CD14-positive monocyte (primary cell): ENCODE data around the gene LRP1B. TPM values are rescaled to one million over a fixed set of nuclear protein-coding genes. Genes with fewer than 3 reads are reported as not detected.

Source experiments
- DNase-seq, 3 donors: peaks; one replicate each; pipeline ENCODE4 v3.0.0-alpha.2; 2011 to 2022
- H2AFZ ChIP-seq: 2 replicates; pipeline ENCODE4 v1.6.0; 2012; ENCODE audit warnings: mild to moderate bottlenecking, low read depth, low read length, inconsistent platforms; ENCODE audit not compliant: insufficient read depth, poor library complexity, severe bottlenecking
- H3K27ac ChIP-seq, 2 donors: 1 replicate in 1 of 2; 2 replicates in 1 of 2; pipeline ENCODE4 v1.5.1; 2012 to 2013; ENCODE audit warnings: low read length in 2 of 2, control low read depth in 1 of 2, inconsistent platforms in 1 of 2, low read depth in 1 of 2, mild to moderate bottlenecking in 1 of 2
- H3K27me3 ChIP-seq, 2 donors: one replicate each; pipeline versions ENCODE4 v1.6.0 to v1.6.1; 2011 to 2013; ENCODE audit warnings: low read length in 2 of 2; ENCODE audit not compliant: control insufficient read depth in 2 of 2, insufficient read depth in 2 of 2
- H3K36me3 ChIP-seq, 2 donors: replicated peaks in 1 of 2; 1 replicate in 1 of 2; 2 replicates in 1 of 2; pipeline versions ENCODE4 v1.5.1 to v1.6.1; 2012 to 2013; ENCODE audit warnings: low read length in 2 of 2, control low read depth in 1 of 2, inconsistent platforms in 1 of 2, mild to moderate bottlenecking in 1 of 2; ENCODE audit not compliant: insufficient read depth in 2 of 2, control insufficient read depth in 1 of 2
- H3K4me1 ChIP-seq, 2 donors: 1 replicate in 1 of 2; 2 replicates in 1 of 2; pipeline versions ENCODE4 v1.5.1 to v1.6.1; 2012 to 2013; ENCODE audit warnings: low read length in 2 of 2, control low read depth in 1 of 2, inconsistent platforms in 1 of 2, mild to moderate bottlenecking in 1 of 2, moderate library complexity in 1 of 2; ENCODE audit not compliant: insufficient read depth in 2 of 2, control insufficient read depth in 1 of 2
- H3K4me2 ChIP-seq: replicated peaks from 2 replicates; pipeline ENCODE3; 2012; ENCODE audit warnings: low read length, moderate library complexity, mild to moderate bottlenecking; ENCODE audit not compliant: poor library complexity, severe bottlenecking; ENCODE audit errors: extremely low read depth
- H3K4me3 ChIP-seq, 3 experiments: fragments of 200-600 bp in 1 of 3; sonication (generic) in 1 of 3; replicated peaks in 1 of 3; 1 replicate in 2 of 3; 2 replicates in 1 of 3; pipeline ENCODE4 v1.5.1; 2011 to 2013; ENCODE audit warnings: low read length in 3 of 3, mild to moderate bottlenecking in 3 of 3, control low read depth in 2 of 3, low read depth in 2 of 3, inconsistent platforms in 1 of 3, moderate library complexity in 1 of 3
- H3K79me2 ChIP-seq: 2 replicates; pipeline ENCODE4 v1.6.0; 2012; ENCODE audit warnings: mild to moderate bottlenecking, control low read depth, inconsistent platforms, low read length, moderate library complexity; ENCODE audit not compliant: insufficient read depth
- H3K9ac ChIP-seq: 2 replicates; pipeline ENCODE4 v1.6.0; 2017; ENCODE audit warnings: low read length, mild to moderate bottlenecking; ENCODE audit not compliant: insufficient read depth, poor library complexity, severe bottlenecking
- H3K9me3 ChIP-seq, 2 donors: replicated peaks in 1 of 2; 1 replicate in 1 of 2; 2 replicates in 1 of 2; pipeline versions ENCODE4 v1.5.1 to v1.6.1; 2012 to 2013; ENCODE audit warnings: low read length in 2 of 2, control low read depth in 1 of 2; ENCODE audit not compliant: control insufficient read depth in 1 of 2, insufficient read depth in 1 of 2
- H4K20me1 ChIP-seq: 2 replicates; pipeline ENCODE4 v1.6.0; 2012; ENCODE audit warnings: mild to moderate bottlenecking, low read length, control low read depth, moderate library complexity; ENCODE audit not compliant: insufficient read depth
- H3K27ac Mint-ChIP-seq, 7 donors: one replicate each; pipeline ENCODE4 v1.8.0; 2020; ENCODE audit warnings: mild to moderate bottlenecking in 7 of 7, mixed read lengths in 7 of 7, moderate library complexity in 6 of 7, inconsistent platforms in 2 of 7
- H3K27me3 Mint-ChIP-seq, 3 donors: one replicate each; pipeline ENCODE4 v1.8.0; 2021 to 2022; ENCODE audit warnings: low read depth in 3 of 3, mild to moderate bottlenecking in 3 of 3, mixed read lengths in 3 of 3, moderate library complexity in 3 of 3, inconsistent platforms in 1 of 3
- H3K36me3 Mint-ChIP-seq, 2 donors: one replicate each; pipeline ENCODE4 v1.8.0; 2020; ENCODE audit warnings: mixed read lengths in 2 of 2, inconsistent platforms in 1 of 2, mild to moderate bottlenecking in 1 of 2
- H3K4me1 Mint-ChIP-seq: one replicate; pipeline ENCODE4 v1.8.0; 2020; ENCODE audit warnings: mild to moderate bottlenecking, mixed read lengths
- H3K4me3 Mint-ChIP-seq, 2 donors: one replicate each; pipeline ENCODE4 v1.8.0; 2020; ENCODE audit warnings: mild to moderate bottlenecking in 2 of 2, mixed read lengths in 2 of 2, moderate library complexity in 1 of 2
- H3K9me3 Mint-ChIP-seq, 7 donors: one replicate each; pipeline ENCODE4 v1.8.0; 2020 to 2022; ENCODE audit warnings: mixed read lengths in 7 of 7, mild to moderate bottlenecking in 6 of 7, moderate library complexity in 6 of 7, inconsistent platforms in 2 of 7
- WGBS: methylation state at CpG from one replicate; pipeline ENCODE4 v1.1.5; 2013; ENCODE audit warnings: missing lambda C conversion rate; ENCODE audit not compliant: insufficient coverage; 5-methylcytosine and 5-hydroxymethylcytosine counted together
- intact Hi-C, 2 donors: fragments of 100-400 bp; cut with micrococcal nuclease; formaldehyde crosslinking; loops; one replicate each; pipeline versions ENCODE4 v1.15.0 to v1.15.1; 2023
- polyA plus RNA-seq, 3 donors: library from polyadenylated mRNA; depleted of rRNA in 1 of 3; unstranded in 2 of 3; stranded (reverse) in 1 of 3; fragments of 300-500 nt in 2 of 3; fragments of >200 nt in 1 of 3; fragmentation: Illumina TruSeq in 2 of 3; gene quantifications; 1 replicate in 2 of 3; 2 replicates in 1 of 3; pipeline ENCODE4 v1.2.3, GENCODE V29; 2012 to 2021
- TF ChIP-seq, protein P1 (sequence below): fragments of 200-600 bp; IDR thresholded peaks from one replicate; pipeline ENCODE4 v1.8.0; 2022; ENCODE audit warnings: antibody characterized with exemption, mild to moderate bottlenecking

LRP1B gene
- polyA plus RNA-seq, 3 donors: not detected

DNA sequence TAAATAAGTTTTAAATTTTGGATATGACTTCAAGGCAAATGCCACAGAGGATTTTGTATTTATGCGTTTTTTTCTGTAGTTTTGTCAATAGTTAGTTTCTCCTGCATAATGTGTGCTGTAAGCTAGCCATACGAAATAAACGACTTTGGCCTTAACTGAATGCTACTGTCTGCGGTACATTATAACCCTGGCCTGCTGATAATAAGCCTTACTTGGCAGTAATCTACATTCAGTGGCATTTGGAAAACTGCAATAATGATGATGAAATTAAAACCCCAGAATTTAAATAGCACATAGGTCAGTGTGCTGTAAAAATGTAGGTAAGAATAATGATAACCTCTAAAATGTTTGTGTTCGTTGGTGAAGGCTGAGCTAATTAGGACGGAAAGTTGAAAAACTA is 88.8 kb downstream of the LRP1B start:
- Histone ChIP-seq H2AFZ (no peak overlapping the region), H4K20me1 (no peaks in the 10 kb centered on the region), H3K9ac (no peak overlapping the region), H3K9me3 (no peaks in the 10 kb centered on the region), H3K27me3 (no peaks in the 10 kb centered on the region), H3K27ac (no peak overlapping the region), H3K4me2 (no peak overlapping the region), H3K36me3 (no peaks in the 10 kb centered on the region), H3K4me3 (no peak overlapping the region), H3K79me2 (no peaks in the 10 kb centered on the region), H3K4me1 (no peaks in the 10 kb centered on the region)
- intact Hi-C loops: no loop called here
- H3K4me3 Mint-ChIP-seq: no peak overlapping the region
- TF ChIP-seq, protein P1, sequence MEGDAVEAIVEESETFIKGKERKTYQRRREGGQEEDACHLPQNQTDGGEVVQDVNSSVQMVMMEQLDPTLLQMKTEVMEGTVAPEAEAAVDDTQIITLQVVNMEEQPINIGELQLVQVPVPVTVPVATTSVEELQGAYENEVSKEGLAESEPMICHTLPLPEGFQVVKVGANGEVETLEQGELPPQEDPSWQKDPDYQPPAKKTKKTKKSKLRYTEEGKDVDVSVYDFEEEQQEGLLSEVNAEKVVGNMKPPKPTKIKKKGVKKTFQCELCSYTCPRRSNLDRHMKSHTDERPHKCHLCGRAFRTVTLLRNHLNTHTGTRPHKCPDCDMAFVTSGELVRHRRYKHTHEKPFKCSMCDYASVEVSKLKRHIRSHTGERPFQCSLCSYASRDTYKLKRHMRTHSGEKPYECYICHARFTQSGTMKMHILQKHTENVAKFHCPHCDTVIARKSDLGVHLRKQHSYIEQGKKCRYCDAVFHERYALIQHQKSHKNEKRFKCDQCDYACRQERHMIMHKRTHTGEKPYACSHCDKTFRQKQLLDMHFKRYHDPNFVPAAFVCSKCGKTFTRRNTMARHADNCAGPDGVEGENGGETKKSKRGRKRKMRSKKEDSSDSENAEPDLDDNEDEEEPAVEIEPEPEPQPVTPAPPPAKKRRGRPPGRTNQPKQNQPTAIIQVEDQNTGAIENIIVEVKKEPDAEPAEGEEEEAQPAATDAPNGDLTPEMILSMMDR: no peak
- H3K36me3 Mint-ChIP-seq: no peaks in the 10 kb centered on the region
- no peaks in the 10 kb centered on the region for H3K9me3 Mint-ChIP-seq
- no peak for DNase-seq
- H3K27ac Mint-ChIP-seq: no peak overlapping the region
- WGBS: 90% methylated on average over 2 of the region's 6 CpGs
- no peaks in the 10 kb centered on the region for H3K27me3 Mint-ChIP-seq
- H3K4me1 Mint-ChIP-seq: no peaks in the 10 kb centered on the region

DNA sequence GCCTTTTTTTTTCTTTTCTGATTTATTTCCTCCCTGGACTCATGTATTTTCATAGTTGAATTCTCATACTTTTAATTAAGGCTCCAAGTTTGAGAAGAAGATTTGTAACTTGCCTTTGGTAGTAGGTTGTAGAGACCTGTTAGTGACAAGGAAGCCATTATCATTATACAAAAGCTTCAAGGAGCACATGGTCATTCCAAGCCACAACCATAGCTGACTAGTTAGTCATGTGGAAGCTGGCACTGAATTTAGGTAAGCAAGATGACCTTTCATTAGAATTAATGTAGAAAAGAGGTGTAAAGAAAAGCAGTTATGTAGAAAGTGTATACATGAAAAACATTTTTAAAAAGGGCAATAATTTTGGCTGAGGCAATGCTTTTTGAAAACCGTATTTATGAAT is 89.7 kb downstream of the LRP1B start:
- TF ChIP-seq, protein P1: no peak

More for the DNA sequence above, 89.7 kb downstream of the LRP1B start:
- Histone ChIP-seq H3K9me3 (no peaks in the 10 kb centered on the region), H2AFZ (no peak overlapping the region), H3K4me3 (no peak overlapping the region), H4K20me1 (no peaks in the 10 kb centered on the region), H3K9ac (no peak overlapping the region), H3K4me1 (no peaks in the 10 kb centered on the region), H3K4me2 (no peak overlapping the region), H3K36me3 (no peaks in the 10 kb centered on the region), H3K27ac (no peak overlapping the region), H3K79me2 (no peaks in the 10 kb centered on the region), H3K27me3 (no peaks in the 10 kb centered on the region)
- H3K9me3 Mint-ChIP-seq: no peaks in the 10 kb centered on the region
- H3K36me3 Mint-ChIP-seq: no peaks in the 10 kb centered on the region
- H3K4me3 Mint-ChIP-seq: no peak overlapping the region
- intact Hi-C loops: no loop called here
- no peak for DNase-seq
- WGBS: 80% methylated on average over 1 of the region's 1 CpG
- H3K27ac Mint-ChIP-seq: no peak overlapping the region
- no peaks in the 10 kb centered on the region for H3K27me3 Mint-ChIP-seq
- no peaks in the 10 kb centered on the region for H3K4me1 Mint-ChIP-seq
